GM21447 (cell line): Measurements from ENCODE around the gene ETV6.

Source experiments
- ATAC-seq: cut with Tn5 transposase; IDR thresholded peaks from one replicate; pipeline ENCODE4 v1.9.1; 2021; ENCODE audit not compliant: unreplicated experiment

The ETV6 gene

DNA sequence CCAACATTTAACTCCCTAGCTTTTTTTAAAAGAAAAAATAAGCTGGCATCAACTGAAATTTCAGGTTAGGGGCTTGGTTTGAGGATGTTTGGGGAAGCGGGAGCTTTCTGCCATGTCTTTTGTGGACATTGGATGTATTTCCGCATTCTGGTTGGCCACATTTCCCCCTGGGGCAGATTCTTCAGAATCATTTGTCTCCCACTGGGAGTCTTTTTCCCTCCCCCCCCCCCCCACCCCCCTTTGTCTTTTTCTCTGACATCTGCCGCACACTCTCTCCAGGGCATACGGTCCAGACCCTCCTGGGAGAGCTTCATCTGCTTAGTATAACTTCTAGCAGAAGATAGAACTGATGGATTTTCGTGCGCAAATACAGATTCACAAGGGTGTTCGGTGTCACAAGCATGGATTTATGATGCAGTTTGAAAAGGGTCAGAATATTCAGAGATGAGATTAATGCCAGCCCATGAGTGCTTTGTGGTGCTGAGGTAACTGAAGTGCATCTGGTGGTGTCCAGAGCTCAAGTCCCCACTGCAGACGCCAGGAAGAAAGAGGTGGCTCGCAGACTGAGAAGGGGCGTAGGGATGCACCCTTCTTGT lies 40.2 kb downstream of the ETV6 start:
- ATAC-seq = no peak

- no peak for ATAC-seq
Observed at GRCh38 chr12:11693067-11693466, 43.6 kb downstream of the ETV6 start.

GRCh38 chr12:11693601-11694000 lies 44.1 kb downstream of the ETV6 start:
- ATAC-seq = no peak

DNA sequence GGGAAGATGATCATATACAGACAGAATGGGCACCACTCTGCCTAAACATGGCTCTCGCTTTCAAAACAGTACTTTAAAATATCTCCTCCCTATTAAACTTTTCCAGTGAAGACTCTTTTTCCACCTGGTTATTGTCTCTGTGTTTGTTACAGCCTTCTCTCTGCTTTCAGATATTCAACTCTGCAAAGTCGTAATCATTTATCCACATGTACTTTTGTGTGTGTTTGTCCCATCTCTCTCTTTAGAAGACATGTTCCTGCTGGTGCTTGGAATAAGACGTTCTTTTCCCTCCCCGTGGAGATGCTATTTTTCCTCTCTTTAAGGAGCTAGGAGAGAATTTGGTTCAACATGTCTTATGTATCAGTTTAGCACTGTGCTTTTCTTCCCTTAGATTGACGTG lies 45.1 kb downstream of the ETV6 start:
- no peak for ATAC-seq

GRCh38 chr12:11695321-11695720 lies 45.8 kb downstream of the ETV6 start:
- no peak for ATAC-seq

GRCh38 chr12:11696084-11696483 lies 46.6 kb downstream of the ETV6 start:
- no peak for ATAC-seq

DNA sequence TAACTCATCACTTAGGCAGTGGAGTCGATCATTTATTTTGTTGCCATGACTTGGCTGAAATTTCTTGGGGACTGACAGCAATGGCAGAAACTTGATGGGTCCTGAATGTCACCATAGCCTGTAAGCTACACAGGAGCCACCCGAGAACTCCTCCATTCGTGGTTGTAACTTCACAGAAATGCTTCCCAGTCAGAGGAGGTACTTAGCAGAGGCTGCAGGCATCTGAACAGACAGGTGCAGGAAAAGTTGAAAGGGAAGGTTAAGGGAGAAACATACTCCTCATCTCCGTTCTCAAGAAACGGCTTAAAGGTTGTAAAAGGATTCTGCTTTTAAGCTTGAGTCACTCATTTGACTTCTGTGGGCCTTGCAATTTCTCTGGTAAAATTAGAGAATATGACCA lies 47.7 kb downstream of the ETV6 start:
- no peak for ATAC-seq

DNA sequence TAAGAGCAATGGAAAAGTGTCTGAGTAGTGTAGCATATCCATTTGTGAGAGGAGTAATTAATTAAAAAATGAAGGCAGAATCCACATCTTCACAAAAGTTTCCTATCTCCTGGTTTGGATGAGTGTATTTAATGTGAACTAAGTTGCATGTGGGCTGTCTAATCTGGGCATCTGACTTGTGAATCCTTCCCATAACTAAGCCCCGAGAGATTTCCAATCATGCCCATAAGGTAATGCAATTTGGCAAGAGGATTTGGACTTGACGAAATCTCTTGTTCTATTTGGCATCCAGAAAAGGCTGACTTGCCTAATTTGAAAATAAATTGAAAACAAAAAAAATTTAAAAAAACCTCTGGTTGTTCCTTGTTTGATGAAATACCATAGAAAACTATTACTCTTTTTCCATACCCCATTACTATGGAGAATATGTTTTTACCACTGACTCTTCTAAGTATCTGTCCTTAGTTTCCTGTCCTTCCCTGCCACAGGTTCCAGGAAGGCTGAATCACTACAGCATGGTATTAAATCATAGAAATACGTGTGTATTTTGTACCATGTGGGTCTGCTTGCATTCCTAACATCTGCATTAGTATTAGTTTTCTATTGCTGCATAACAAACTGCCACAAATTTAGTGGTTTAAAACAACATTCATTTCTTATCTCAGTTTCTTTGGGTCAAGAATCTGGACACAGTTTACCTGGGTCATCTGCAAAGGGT lies 48.4 kb downstream of the ETV6 start:
- ATAC-seq = no peak

DNA sequence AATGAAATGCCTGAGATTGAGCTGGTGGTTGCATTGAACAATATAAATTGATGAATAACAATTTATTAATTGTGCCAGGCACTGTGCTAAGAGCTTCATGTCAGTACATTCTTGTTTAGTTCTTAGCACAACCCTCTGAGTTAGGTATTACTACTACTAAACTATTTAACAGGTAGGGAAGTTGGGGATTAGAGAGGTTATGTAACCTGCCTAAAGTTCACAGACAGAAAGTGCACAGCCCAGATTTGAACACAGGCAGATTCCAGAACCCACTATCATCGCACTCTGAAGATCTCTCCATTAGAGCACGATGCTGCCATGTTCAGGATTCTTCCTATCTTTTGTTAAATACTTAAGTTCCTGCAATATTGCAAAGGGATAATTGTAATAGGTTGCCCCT lies 49.3 kb downstream of the ETV6 start:
- no peak for ATAC-seq

DNA sequence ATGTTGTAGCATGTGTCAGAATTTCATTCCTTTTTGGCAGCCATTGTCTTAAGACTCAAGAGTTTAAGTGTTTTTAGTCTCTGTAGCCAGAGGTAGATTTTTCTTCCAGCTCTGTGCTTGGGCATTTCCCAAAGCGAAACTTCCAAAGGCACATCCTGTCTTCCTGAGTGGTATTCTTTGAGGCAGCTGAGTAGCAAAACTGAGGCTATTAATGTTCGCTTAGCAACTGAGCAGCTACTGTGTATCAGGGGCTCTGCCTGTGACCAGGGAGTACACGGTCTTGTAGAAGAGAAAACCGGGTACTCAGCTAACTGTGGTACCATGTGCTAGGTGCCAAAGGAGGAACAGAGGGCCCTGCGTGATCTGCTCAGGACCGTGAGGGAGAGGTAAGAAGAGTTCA lies 52.0 kb downstream of the ETV6 start:
- no peak for ATAC-seq

GRCh38 chr12:11702959-11703358 lies 53.5 kb downstream of the ETV6 start:
- no peak for ATAC-seq

DNA sequence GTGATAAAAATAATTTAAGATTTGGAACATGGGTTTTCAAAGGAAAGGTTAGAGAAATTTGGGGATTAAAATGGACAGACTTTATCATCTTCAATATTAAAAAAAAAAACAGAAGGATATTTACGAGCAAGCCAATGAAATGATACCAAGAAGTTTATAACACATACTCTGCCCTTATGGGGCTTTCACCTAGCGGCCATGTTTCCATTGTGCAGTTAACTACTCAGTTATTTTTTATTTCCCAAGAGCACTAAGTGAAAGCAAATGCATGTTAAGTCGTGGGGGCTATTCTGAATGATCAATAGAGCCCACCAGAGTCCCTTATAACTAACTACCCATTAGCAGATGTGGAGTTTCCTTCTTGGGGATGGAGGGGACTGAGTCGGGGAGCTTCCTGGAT lies 53.9 kb downstream of the ETV6 start:
- ATAC-seq = no peak

DNA sequence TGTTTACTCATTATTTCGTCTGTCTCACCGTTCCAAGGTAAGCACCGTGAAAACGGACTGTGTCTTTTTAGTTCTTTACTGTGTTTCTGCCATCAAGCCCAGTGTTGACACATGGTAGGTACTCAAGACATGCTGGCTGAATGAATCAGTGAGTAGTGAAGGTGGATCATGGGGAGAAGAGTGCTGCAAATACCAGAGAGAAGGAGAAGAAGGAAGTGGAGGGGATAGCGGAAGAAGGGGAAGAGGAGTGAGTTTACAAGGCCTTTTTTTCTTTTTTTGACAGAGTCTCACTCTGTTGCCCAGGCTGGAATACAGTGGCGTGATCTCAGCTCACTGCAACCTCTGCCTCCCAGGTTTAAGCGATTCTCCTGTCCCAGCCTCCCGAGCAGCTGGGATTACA lies 54.6 kb downstream of the ETV6 start:
- no peak for ATAC-seq

GRCh38 chr12:11705010-11705409 lies 55.5 kb downstream of the ETV6 start:
- ATAC-seq = no peak

DNA sequence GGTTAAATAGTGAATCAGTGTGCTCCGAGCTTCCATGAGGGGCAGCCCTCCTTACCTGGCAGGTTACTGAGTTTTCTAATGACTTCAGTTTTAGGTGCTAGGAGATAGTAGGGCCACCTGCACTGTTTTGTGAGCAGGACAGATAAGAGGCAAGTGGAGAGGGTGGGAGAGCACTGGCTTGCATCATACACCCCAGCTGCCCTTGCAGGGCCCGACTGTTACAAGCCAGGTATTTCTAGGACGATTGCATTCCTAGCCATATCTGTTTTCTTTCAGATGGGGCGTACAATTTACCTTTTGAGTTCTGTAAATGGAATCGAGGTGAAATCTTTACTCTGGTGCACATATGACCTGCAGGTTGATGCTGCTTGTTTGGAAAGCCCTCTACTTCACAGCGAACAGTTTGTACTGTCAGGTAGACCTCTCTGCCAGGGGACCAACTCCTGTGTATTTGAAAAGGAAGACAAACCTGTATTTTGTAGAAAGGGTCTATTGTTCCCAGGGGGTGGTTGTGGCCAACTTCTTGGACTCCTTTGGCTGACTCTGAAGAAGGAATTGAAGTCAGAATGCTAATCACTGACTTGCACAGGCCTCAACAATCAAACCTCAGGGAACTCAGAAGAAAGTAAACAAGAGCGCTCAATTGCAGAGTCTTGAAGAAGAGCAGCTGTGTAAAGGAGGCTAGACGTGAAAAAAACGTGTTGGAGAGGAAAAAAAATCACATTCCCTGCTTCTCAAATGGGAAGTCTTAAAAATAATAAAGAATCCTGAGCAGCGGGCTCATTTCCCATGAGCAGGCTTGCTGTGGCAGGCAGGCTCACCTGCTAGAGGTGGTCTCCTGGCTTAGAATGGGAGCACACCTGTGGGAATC lies 57.3 kb downstream of the ETV6 start:
- ATAC-seq = no peak

DNA sequence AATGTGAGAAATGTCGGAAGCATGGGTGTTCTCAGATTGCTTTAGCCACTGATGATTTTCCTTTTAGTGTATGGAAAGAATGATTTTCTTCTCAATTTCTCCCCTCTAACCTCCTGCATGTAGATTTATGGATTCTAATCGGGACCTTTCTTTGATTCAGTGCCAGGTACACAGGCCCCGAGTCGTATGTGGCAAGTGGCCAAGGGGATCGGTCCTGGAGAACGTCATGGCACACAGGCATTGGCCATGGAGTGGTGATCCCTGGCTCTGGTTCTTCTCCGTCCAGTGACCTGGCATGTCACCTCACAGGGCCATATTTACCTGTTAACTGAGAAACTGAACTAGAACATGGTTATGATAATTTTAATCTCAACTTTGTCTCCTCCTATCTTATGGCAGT lies 58.1 kb downstream of the ETV6 start:
- no peak for ATAC-seq

DNA sequence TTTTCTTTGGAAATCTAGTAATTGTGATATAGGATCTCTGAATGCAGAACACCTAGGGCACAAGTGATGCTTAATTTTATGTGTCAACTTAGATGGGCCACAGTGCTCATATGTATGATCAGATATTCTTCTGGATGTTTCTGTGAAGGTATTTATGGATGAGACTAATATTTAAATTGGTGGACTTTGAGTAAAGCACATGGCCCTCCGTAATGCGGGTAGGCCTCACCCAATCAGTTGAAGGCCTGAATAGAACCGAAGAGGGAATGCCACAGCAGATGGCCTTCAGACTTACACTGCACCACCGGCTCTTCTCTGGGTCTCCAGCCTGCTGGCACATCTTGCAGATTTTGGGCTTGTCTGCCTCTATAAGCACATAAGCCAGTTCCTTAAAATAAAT lies 60.0 kb downstream of the ETV6 start:
- ATAC-seq = no peak

- ATAC-seq = no peak
Observed at GRCh38 chr12:11710431-11710830, 61.0 kb downstream of the ETV6 start.

- no peak for ATAC-seq
Observed at GRCh38 chr12:11710906-11711305, 61.4 kb downstream of the ETV6 start.

GRCh38 chr12:11711651-11712327 lies 62.3 kb downstream of the ETV6 start:
- no peak for ATAC-seq

- no peak for ATAC-seq
Observed at GRCh38 chr12:11712491-11712890, 63.0 kb downstream of the ETV6 start.

DNA sequence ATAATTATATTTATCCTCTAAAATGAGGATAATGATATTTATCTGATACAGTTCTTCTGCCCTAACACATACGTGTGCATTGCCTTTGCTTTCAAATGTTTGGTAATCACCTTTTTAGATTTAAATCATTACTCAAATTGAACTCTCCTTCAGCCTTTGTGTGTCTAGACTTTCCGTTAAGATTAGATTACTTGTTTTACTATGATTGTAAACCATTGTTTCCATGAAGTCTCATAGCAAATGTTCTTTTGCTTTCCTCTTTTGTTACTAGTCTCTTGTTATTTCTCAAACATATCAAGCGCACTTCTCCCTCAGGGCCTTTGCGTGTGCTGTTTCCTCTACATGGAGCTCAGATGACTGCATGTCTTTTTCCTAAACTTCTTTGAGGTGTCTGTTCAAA lies 63.7 kb downstream of the ETV6 start:
- no peak for ATAC-seq
